ENCODE data around the gene P3H4. TPM values are rescaled to one million over a fixed set of nuclear protein-coding genes. Genes with fewer than 3 reads are reported as not detected.

Gene P3H4
- total and polyA plus RNA-seq, 2 donors (not counting 3 experiments of a cell fraction or from before 2014, with no cell fraction given): 39.2 to 58.3 TPM

DNA sequence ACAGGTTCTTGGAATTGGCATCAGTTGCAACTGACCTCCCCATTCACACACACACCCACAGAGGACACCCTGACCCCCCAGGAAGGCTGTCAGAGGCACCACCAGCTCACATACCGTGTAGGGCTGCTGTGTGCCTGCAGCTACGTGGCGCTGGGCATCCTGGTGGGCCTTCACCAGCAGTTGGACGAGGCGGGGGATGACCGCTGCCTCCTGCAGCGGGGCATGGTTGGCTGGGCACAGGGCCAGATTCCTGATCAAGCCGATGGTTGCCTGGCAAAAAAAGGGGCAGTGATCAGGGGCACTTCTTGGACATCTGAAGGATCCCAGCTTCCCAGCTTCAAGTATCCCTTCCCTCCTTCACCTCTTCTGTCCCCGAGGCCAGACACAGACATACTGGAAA is 53.1 kb downstream of the P3H4 start:
- Histone ChIP-seq H4K20me1 (replicated peaks; ENCODE audit: control insufficient read depth, extremely low read depth, insufficient read depth, low read length) (no peaks in the 10 kb centered on the region), H3K4me1 (ENCODE audit: control insufficient read depth, extremely low read depth, insufficient read depth, low read length) (no peaks in the 10 kb centered on the region), H2AFZ (ENCODE audit: low read depth, low read length) (no peak overlapping the region), H3K9ac (replicated peaks; ENCODE audit: extremely low read depth, insufficient read depth, low read length) (no peak overlapping the region), H3K4me2 (ENCODE audit: insufficient read depth, low read length) (no peak overlapping the region), H3K36me3 (ENCODE audit: control insufficient read depth in 2 of 2, extremely low read depth in 1 of 2, insufficient read depth in 2 of 2, low read length in 2 of 2) (peaks cover 0 to 68% of the 10 kb centered on the region in 2 experiments), H3K27me3 (ENCODE audit: control insufficient read depth in 2 of 2, insufficient read depth in 2 of 2, low read length in 2 of 2) (no peaks in the 10 kb centered on the region), H3K27ac (ENCODE audit: insufficient read depth, low read depth, low read length) (no peak overlapping the region), H3K4me3 (replicated peaks in 1 of 3; ENCODE audit: insufficient read depth in 1 of 3, low read depth in 1 of 3, low read length in 3 of 3) (no peak overlapping the region), H3K9me1 (replicated peaks; ENCODE audit: control insufficient read depth, extremely low read depth, insufficient read depth, low read length) (no peaks in the 10 kb centered on the region), H3K79me2 (ENCODE audit: control insufficient read depth, insufficient read depth, low read length) (no peaks in the 10 kb centered on the region), H3K9me3 (replicated peaks; ENCODE audit: control insufficient read depth, insufficient read depth, low read length) (no peaks in the 10 kb centered on the region)
- POLR2A ChIA-PET: no interaction called here
- CTCF ChIA-PET: no interaction called here
- intact Hi-C loops (cut with micrococcal nuclease): no loop called here
- dilution Hi-C loops (cut with MboI; ENCODE audit: extremely low pct_ligation_motif_present, low sequenced_read_pairs): no loop called here
- TF ChIP-seq EZH2 (IDR thresholded peaks at IDR 0.05; ENCODE audit: borderline replicate concordance, low read depth, low read length, severe bottlenecking): no peak
- TF ChIP-seq GATA2 (IDR thresholded peaks at IDR 0.05; ENCODE audit: insufficient read depth, insufficient read length, low read depth, low read length): no peak
- TF ChIP-seq, protein P1, sequence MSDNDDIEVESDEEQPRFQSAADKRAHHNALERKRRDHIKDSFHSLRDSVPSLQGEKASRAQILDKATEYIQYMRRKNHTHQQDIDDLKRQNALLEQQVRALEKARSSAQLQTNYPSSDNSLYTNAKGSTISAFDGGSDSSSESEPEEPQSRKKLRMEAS (IDR thresholded peaks at IDR 0.05; ENCODE audit: insufficient read depth, insufficient read length): no peak
- TF ChIP-seq, protein P2, sequence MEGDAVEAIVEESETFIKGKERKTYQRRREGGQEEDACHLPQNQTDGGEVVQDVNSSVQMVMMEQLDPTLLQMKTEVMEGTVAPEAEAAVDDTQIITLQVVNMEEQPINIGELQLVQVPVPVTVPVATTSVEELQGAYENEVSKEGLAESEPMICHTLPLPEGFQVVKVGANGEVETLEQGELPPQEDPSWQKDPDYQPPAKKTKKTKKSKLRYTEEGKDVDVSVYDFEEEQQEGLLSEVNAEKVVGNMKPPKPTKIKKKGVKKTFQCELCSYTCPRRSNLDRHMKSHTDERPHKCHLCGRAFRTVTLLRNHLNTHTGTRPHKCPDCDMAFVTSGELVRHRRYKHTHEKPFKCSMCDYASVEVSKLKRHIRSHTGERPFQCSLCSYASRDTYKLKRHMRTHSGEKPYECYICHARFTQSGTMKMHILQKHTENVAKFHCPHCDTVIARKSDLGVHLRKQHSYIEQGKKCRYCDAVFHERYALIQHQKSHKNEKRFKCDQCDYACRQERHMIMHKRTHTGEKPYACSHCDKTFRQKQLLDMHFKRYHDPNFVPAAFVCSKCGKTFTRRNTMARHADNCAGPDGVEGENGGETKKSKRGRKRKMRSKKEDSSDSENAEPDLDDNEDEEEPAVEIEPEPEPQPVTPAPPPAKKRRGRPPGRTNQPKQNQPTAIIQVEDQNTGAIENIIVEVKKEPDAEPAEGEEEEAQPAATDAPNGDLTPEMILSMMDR (IDR thresholded peaks at IDR 0.05; ENCODE audit: extremely low read depth in 1 of 2, insufficient read depth in 1 of 2, low read depth in 1 of 2, low read length in 2 of 2): no peak
- no peak for TF ChIP-seq JUN (IDR thresholded peaks at IDR 0.05; ENCODE audit: borderline replicate concordance, insufficient read depth, insufficient read length, low read depth)
- TF ChIP-seq MYC (IDR thresholded peaks at IDR 0.05; ENCODE audit: low read depth, low read length): no peak
- no peak for TF ChIP-seq POLR2A (IDR thresholded peaks at IDR 0.05; ENCODE audit: low read depth, low read length)
- no peak for TF ChIP-seq FOS (IDR thresholded peaks at IDR 0.05; ENCODE audit: borderline replicate concordance, insufficient read depth, low read length)
- TF ChIP-seq POLR2AphosphoS5 (IDR thresholded peaks at IDR 0.05; ENCODE audit: insufficient read depth, low read depth, low read length): no peak
- no peak for FAIRE-seq
- no peak for DNase-seq (ENCODE audit: low read depth, low spot score)
- no TSS peak for BruUV-seq (replicated peaks)

Measured in endothelial cell of umbilical vein (primary cell).